Measurements from ENCODE around the gene ANXA7. TPM values are rescaled to one million over a fixed set of nuclear protein-coding genes. Genes with fewer than 3 reads are reported as not detected.

The ANXA7 gene
- total RNA-seq, 1 donor from 2014 or later: 90.1 TPM

GRCh38 chr10:73408978-73409521 is 4.8 kb downstream of the ANXA7 start:
- intact Hi-C loops (cut with DNase I): no loop called here
- no peak for TF ChIP-seq CTCF (IDR thresholded peaks at IDR 0.05)
- TF ChIP-seq POLR2AphosphoS5 (IDR thresholded peaks at IDR 0.05; ENCODE audit: insufficient read depth in 1 of 2, low read depth in 1 of 2): no peak
- no peak for TF ChIP-seq POLR2A (IDR thresholded peaks at IDR 0.05)
- Histone ChIP-seq H3K36me3 (no peaks in the 10 kb centered on the region), H3K4me3 (no peak overlapping the region), H3K9me3 (no peaks in the 10 kb centered on the region), H3K27ac (no peak overlapping the region), H3K27me3 (no peaks in the 10 kb centered on the region), H3K4me1 (peaks cover 41% of the 10 kb centered on the region)
- no peak for DNase-seq (ENCODE audit: extremely low spot score in 2 of 2)

- no peak for DNase-seq (ENCODE audit: extremely low spot score in 2 of 2)
- intact Hi-C loops (cut with DNase I): no loop called here
- TF ChIP-seq POLR2AphosphoS5 (IDR thresholded peaks at IDR 0.05; ENCODE audit: insufficient read depth in 1 of 2, low read depth in 1 of 2): no peak
- TF ChIP-seq POLR2A (IDR thresholded peaks at IDR 0.05): no peak
- Histone ChIP-seq H3K9me3 (no peaks in the 10 kb centered on the region), H3K4me3 (no peak overlapping the region), H3K36me3 (no peaks in the 10 kb centered on the region), H3K27me3 (no peaks in the 10 kb centered on the region), H3K4me1 (peaks cover 51% of the 10 kb centered on the region), H3K27ac (no peak overlapping the region)
Observed at GRCh38 chr10:73408061-73408460, 5.8 kb downstream of the ANXA7 start.

GRCh38 chr10:73407495-73407894 is 6.4 kb downstream of the ANXA7 start:
- intact Hi-C loops (cut with DNase I): no loop called here

GRCh38 chr10:73406846-73407245 is 7.0 kb downstream of the ANXA7 start:
- TF ChIP-seq POLR2A (IDR thresholded peaks at IDR 0.05): no peak
- TF ChIP-seq CTCF (IDR thresholded peaks at IDR 0.05): no peak
- TF ChIP-seq POLR2AphosphoS5 (IDR thresholded peaks at IDR 0.05; ENCODE audit: insufficient read depth in 1 of 2, low read depth in 1 of 2): no peak
- DNase-seq (ENCODE audit: extremely low spot score in 2 of 2): no peak
- Histone ChIP-seq H3K27me3 (no peaks in the 10 kb centered on the region), H3K36me3 (no peaks in the 10 kb centered on the region), H3K4me3 (no peak overlapping the region), H3K27ac (no peak overlapping the region), H3K9me3 (no peaks in the 10 kb centered on the region), H3K4me1 (peaks cover 47% of the 10 kb centered on the region)
- intact Hi-C loops (cut with DNase I): no loop called here

More at GRCh38 chr10:73407495-73407894, 6.4 kb downstream of the ANXA7 start:
- Histone ChIP-seq H3K27me3 (no peaks in the 10 kb centered on the region), H3K27ac (no peak overlapping the region), H3K4me3 (no peak overlapping the region), H3K9me3 (no peaks in the 10 kb centered on the region), H3K4me1 (peaks cover 53% of the 10 kb centered on the region), H3K36me3 (no peaks in the 10 kb centered on the region)
- no peak for DNase-seq (ENCODE audit: extremely low spot score in 2 of 2)
- no peak for TF ChIP-seq POLR2AphosphoS5 (IDR thresholded peaks at IDR 0.05; ENCODE audit: insufficient read depth in 1 of 2, low read depth in 1 of 2)
- TF ChIP-seq CTCF (IDR thresholded peaks at IDR 0.05): no peak
- TF ChIP-seq POLR2A (IDR thresholded peaks at IDR 0.05): no peak

GRCh38 chr10:73405556-73405955 is 8.3 kb downstream of the ANXA7 start:
- intact Hi-C loops (cut with DNase I): no loop called here
- Histone ChIP-seq H3K9me3 (no peaks in the 10 kb centered on the region), H3K4me3 (no peak overlapping the region), H3K36me3 (no peaks in the 10 kb centered on the region), H3K27ac (no peak overlapping the region), H3K27me3 (no peaks in the 10 kb centered on the region), H3K4me1 (peaks cover 38% of the 10 kb centered on the region)
- no peak for TF ChIP-seq CTCF (IDR thresholded peaks at IDR 0.05)
- TF ChIP-seq POLR2AphosphoS5 (IDR thresholded peaks at IDR 0.05; ENCODE audit: insufficient read depth in 1 of 2, low read depth in 1 of 2): no peak
- no peak for TF ChIP-seq POLR2A (IDR thresholded peaks at IDR 0.05)
- no peak for DNase-seq (ENCODE audit: extremely low spot score in 2 of 2)
